ENCODE data around the gene PIEZO1.

GRCh38 chr16:88830258-88830657, 45.2 kb upstream of the PIEZO1 start:
- TF ChIP-seq GATA2 (IDR thresholded peaks at IDR 0.05; ENCODE audit: low read depth, low read length) (no peak), GATA3 (IDR thresholded peaks at IDR 0.05; ENCODE audit: low read depth, low read length) (no peak)
